Esophagus muscularis mucosa (tissue), 4 donors: Measurements from ENCODE around the gene EIF2B5. TPM values are rescaled to one million over a fixed set of nuclear protein-coding genes. Genes with fewer than 3 reads are reported as not detected.

ENCODE experiments used
- DNase-seq: peaks from one replicate; pipeline ENCODE4 v3.0.0-alpha.2; 2017; ENCODE audit errors: extremely low spot score
- H3K27ac ChIP-seq, 4 donors: fragments of 200-600 bp; sonication (generic); replicated peaks in 1 of 4; 1 replicate in 3 of 4; 2 replicates in 1 of 4; pipeline ENCODE4 v1.5.1; 2016 to 2019; ENCODE audit warnings: mild to moderate bottlenecking in 1 of 4
- H3K27me3 ChIP-seq, 4 donors: fragments of 200-600 bp; sonication (generic); one replicate each; pipeline versions ENCODE4 v1.5.1 to v1.6.0; 2016 to 2019
- H3K36me3 ChIP-seq, 4 donors: fragments of 200-600 bp; sonication (generic); one replicate each; pipeline ENCODE4 v1.5.1; 2016 to 2019
- H3K4me1 ChIP-seq, 4 donors: fragments of 200-600 bp; sonication (generic); one replicate each; pipeline ENCODE4 v1.5.1; 2016 to 2019
- H3K4me3 ChIP-seq, 4 donors: fragments of 200-600 bp; sonication (generic); 1 replicate in 2 of 4; 2 replicates in 2 of 4; pipeline ENCODE4 v1.5.1; 2016 to 2019; ENCODE audit warnings: mild to moderate bottlenecking in 4 of 4, moderate library complexity in 1 of 4
- H3K9me3 ChIP-seq, 4 donors: fragments of 200-600 bp; sonication (generic); 1 replicate in 3 of 4; 2 replicates in 1 of 4; pipeline ENCODE4 v1.5.1; 2016 to 2019
- EP300 ChIP-seq: sonication (generic); formaldehyde crosslinking; IDR thresholded peaks from one replicate; pipeline ENCODE4 v1.6.1; 2017; ENCODE audit warnings: antibody characterized with exemption
- POLR2A ChIP-seq: fragments of 450-650 bp; IDR thresholded peaks from one replicate; pipeline ENCODE4 v1.6.1; 2017; ENCODE audit warnings: antibody characterized with exemption, moderate library complexity, mild to moderate bottlenecking, low read depth
- POLR2AphosphoS5 ChIP-seq, 2 donors: sonication (generic); formaldehyde crosslinking; IDR thresholded peaks; one replicate each; pipeline ENCODE4 v1.6.1; 2017; ENCODE audit warnings: antibody characterized with exemption in 2 of 2
- WGBS: methylation state at CpG from one replicate; pipeline ENCODE4 v1.1.5; 2018; 5-methylcytosine and 5-hydroxymethylcytosine counted together
- intact Hi-C: fragments of 100-400 bp; cut with DNase I; formaldehyde crosslinking; loops from one replicate; pipeline ENCODE4 v1.15.1; 2023
- total RNA-seq, 4 donors: library from RNA; depleted of rRNA; stranded (reverse); fragments of >200 nt; gene quantifications; one replicate each; pipeline versions ENCODE4 v1.1.0 to v1.2.1, GENCODE V29; 2016
- TF ChIP-seq, protein P1 (sequence below), 3 experiments: fragments of 200-600 bp in 2 of 3; fragments of 450-650 bp in 1 of 3; sonication (generic) in 2 of 3; IDR thresholded peaks; one replicate each; pipeline ENCODE4 v1.5.1; 2017 to 2019; ENCODE audit warnings: antibody characterized with exemption in 3 of 3, mild to moderate bottlenecking in 2 of 3, moderate library complexity in 1 of 3

Gene EIF2B5
- total RNA-seq, 4 donors from 2014 or later, result 29.3 to 39.5 (median 33.8) TPM

- intact Hi-C loops, result no loop called here
- 75% methylated on average over 6 of the region's 6 CpGs for WGBS
- Histone ChIP-seq H3K4me1 (peaks cover 30 to 47% (median 44%) of the 10 kb centered on the region in 4 donors), H3K9me3 (no peaks in the 10 kb centered on the region), H3K27me3 (no peaks in the 10 kb centered on the region), H3K36me3 (peaks cover 67 to 79% (median 78%) of the 10 kb centered on the region in 4 donors), H3K4me3 (no peak overlapping the region), H3K27ac (no peak overlapping the region)
- TF ChIP-seq POLR2AphosphoS5 (IDR thresholded peaks at IDR 0.05) (no peak), POLR2A (no peak), EP300 (no peak)
- TF ChIP-seq, protein P1, sequence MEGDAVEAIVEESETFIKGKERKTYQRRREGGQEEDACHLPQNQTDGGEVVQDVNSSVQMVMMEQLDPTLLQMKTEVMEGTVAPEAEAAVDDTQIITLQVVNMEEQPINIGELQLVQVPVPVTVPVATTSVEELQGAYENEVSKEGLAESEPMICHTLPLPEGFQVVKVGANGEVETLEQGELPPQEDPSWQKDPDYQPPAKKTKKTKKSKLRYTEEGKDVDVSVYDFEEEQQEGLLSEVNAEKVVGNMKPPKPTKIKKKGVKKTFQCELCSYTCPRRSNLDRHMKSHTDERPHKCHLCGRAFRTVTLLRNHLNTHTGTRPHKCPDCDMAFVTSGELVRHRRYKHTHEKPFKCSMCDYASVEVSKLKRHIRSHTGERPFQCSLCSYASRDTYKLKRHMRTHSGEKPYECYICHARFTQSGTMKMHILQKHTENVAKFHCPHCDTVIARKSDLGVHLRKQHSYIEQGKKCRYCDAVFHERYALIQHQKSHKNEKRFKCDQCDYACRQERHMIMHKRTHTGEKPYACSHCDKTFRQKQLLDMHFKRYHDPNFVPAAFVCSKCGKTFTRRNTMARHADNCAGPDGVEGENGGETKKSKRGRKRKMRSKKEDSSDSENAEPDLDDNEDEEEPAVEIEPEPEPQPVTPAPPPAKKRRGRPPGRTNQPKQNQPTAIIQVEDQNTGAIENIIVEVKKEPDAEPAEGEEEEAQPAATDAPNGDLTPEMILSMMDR (IDR thresholded peaks at IDR 0.05), result no peak
- DNase-seq, result no peak
Measured at GRCh38 chr3:184180165-184180564, 45.0 kb downstream of the EIF2B5 start.

GRCh38 chr3:184181596-184181995 is 46.4 kb downstream of the EIF2B5 start:
- TF ChIP-seq POLR2AphosphoS5 (IDR thresholded peaks at IDR 0.05) (no peak), EP300 (no peak), POLR2A (no peak)
- TF ChIP-seq, protein P1 (IDR thresholded peaks at IDR 0.05), result no peak
- H3K4me3 ChIP-seq, result no peak overlapping the region
- WGBS, result 87% methylated on average over 8 of the region's 9 CpGs
- intact Hi-C loops, result no loop called here
- H3K27ac ChIP-seq, result no peak overlapping the region
- peaks cover 67 to 79% (median 78%) of the 10 kb centered on the region in 4 donors for H3K36me3 ChIP-seq
- no peaks in the 10 kb centered on the region for H3K27me3 ChIP-seq
- no peaks in the 10 kb centered on the region for H3K9me3 ChIP-seq
- no peak for DNase-seq
- peaks cover 28 to 41% (median 38%) of the 10 kb centered on the region in 4 donors for H3K4me1 ChIP-seq

DNA sequence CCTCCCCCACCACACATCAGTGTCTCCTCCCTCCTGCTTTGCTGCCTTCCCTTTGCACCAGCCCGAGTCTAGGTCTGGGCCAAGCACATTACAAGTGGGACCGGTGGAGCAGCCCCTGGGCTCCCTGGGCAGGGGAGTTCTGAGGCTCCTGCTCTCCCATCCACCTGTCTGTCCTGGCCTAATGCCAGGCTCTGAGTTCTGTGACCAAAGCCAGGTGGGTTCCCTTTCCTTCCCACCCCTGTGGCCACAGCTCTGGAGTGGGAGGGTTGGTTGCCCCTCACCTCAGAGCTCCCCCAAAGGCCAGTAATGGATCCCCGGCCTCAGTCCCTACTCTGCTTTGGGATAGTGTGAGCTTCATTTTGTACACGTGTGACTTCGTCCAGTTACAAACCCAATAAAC is 48.5 kb downstream of the EIF2B5 start:
- H3K27ac ChIP-seq, result no peak overlapping the region
- 78% methylated on average over 3 of the region's 5 CpGs for WGBS
- H3K36me3 ChIP-seq, result peaks cover 62 to 75% (median 71%) of the 10 kb centered on the region in 4 donors
- no peaks in the 10 kb centered on the region for H3K27me3 ChIP-seq
- H3K9me3 ChIP-seq, result no peaks in the 10 kb centered on the region
- no peak for DNase-seq
- TF ChIP-seq, protein P1 (IDR thresholded peaks at IDR 0.05), result no peak
- TF ChIP-seq EP300 (no peak), POLR2A (no peak), POLR2AphosphoS5 (IDR thresholded peaks at IDR 0.05) (no peak)
- no peak overlapping the region for H3K4me3 ChIP-seq
- peaks cover 31 to 44% (median 38%) of the 10 kb centered on the region in 4 donors for H3K4me1 ChIP-seq
- intact Hi-C loops, result no loop called here

GRCh38 chr3:184184546-184185230 is 49.5 kb downstream of the EIF2B5 start:
- DNase-seq, result no peak
- Histone ChIP-seq H3K36me3 (peaks cover 61 to 75% (median 71%) of the 10 kb centered on the region in 4 donors), H3K27me3 (no peaks in the 10 kb centered on the region), H3K9me3 (no peaks in the 10 kb centered on the region), H3K4me3 (no peak overlapping the region), H3K4me1 (peaks cover 32 to 43% (median 37%) of the 10 kb centered on the region in 4 donors), H3K27ac (peak overlapping the region; percentile 82 to 88 (median 86))
- WGBS, result 95% methylated on average over 18 of the region's 18 CpGs
- TF ChIP-seq EP300 (no peak), POLR2A (no peak), POLR2AphosphoS5 (IDR thresholded peaks at IDR 0.05) (no peak)
- TF ChIP-seq, protein P1 (IDR thresholded peaks at IDR 0.05), result no peak
- intact Hi-C loops, result loop anchor here (5.0 kb wide), 4 partner anchors 37 to 113 kb away; partner anchors contain the start of genes ALG3, EEF1AKMT4 and PSMD2
